Vagina (tissue), 2 donors: ENCODE results near the gene POLR3H. TPM values are rescaled to one million over a fixed set of nuclear protein-coding genes. Genes with fewer than 3 reads are reported as not detected.

Experiments
- DNase-seq, 2 donors: peaks; one replicate each; pipeline ENCODE4 v3.0.0-alpha.2; 2017; ENCODE audit errors: extremely low spot score in 2 of 2
- H3K27ac ChIP-seq: fragments of 200-600 bp; sonication (generic); one replicate; pipeline ENCODE4 v1.5.1; 2019
- H3K27me3 ChIP-seq: fragments of 200-600 bp; sonication (generic); one replicate; pipeline ENCODE4 v1.5.1; 2019
- H3K36me3 ChIP-seq, 2 donors: fragments of 200-600 bp; sonication (generic); one replicate each; pipeline ENCODE4 v1.5.1; 2017 to 2019
- H3K4me1 ChIP-seq: fragments of 200-600 bp; sonication (generic); one replicate; pipeline ENCODE4 v1.5.1; 2019
- H3K4me3 ChIP-seq, 2 donors: fragments of 200-600 bp; sonication (generic); 1 replicate in 1 of 2; 2 replicates in 1 of 2; pipeline ENCODE4 v1.5.1; 2016 to 2019
- H3K9me3 ChIP-seq: fragments of 200-600 bp; sonication (generic); one replicate; pipeline ENCODE4 v1.5.1; 2019
- POLR2A ChIP-seq, 2 donors: fragments of 450-650 bp; IDR thresholded peaks; one replicate each; pipeline ENCODE4 v1.6.1; 2017; ENCODE audit warnings: antibody characterized with exemption in 2 of 2, mild to moderate bottlenecking in 2 of 2, moderate library complexity in 2 of 2
- POLR2AphosphoS5 ChIP-seq, 2 donors: sonication (generic); formaldehyde crosslinking; IDR thresholded peaks; one replicate each; pipeline ENCODE4 v1.9.0; 2017; ENCODE audit warnings: antibody characterized with exemption in 2 of 2, mild to moderate bottlenecking in 2 of 2, low read depth in 1 of 2; ENCODE audit not compliant: insufficient read depth in 1 of 2
- intact Hi-C: fragments of 100-400 bp; cut with DNase I; formaldehyde crosslinking; loops from one replicate; pipeline ENCODE4 v1.15.1; 2023
- total RNA-seq: library from RNA; depleted of rRNA; stranded (reverse); fragments of >200 nt; gene quantifications from one replicate; pipeline ENCODE4 v1.2.3, GENCODE V29; 2016
- TF ChIP-seq, protein P1 (sequence below), 3 experiments: fragments of 450-650 bp in 2 of 3; fragments of 200-600 bp in 1 of 3; sonication (generic) in 1 of 3; IDR thresholded peaks; one replicate each; pipeline ENCODE4 v1.5.1; 2017 to 2019; ENCODE audit warnings: antibody characterized with exemption in 3 of 3, mild to moderate bottlenecking in 2 of 3, moderate library complexity in 2 of 3

The POLR3H gene
- total RNA-seq, 1 donor from 2014 or later, result 21.4 TPM

DNA sequence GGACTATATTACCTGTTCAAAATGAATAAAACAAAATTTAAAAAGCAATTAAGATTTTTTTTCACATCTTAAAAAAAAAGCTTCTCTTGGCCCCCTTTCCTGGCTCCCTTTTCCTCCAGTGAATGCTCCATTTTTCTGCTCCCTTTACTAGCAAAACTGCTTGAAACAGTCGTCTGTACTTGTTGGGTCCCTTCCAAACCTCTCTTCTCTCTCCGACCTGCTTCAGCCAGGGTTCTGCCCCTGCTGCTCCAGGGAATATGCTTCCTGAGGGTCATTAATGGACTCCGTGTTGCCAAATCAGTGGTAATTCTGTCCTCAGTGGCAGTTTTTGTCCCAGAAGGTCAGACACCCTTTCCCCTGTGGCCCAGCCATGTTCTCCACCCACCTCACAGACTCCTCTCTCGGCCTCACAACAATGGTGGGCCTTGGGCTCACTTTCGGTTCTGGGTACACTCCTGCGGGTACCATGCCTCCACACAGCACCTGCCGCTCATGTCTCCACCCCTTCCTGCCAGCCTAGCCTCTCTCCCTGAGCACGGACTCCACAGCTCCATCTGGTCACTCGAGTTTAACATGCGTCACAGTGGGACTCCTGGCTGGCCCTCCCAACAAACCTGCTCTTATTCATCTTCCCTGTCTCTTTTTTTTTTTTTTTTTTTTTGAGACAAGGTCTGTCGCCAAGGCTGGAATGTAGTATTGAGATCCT, 7.8 kb upstream of the POLR3H start:
- TF ChIP-seq, protein P1, sequence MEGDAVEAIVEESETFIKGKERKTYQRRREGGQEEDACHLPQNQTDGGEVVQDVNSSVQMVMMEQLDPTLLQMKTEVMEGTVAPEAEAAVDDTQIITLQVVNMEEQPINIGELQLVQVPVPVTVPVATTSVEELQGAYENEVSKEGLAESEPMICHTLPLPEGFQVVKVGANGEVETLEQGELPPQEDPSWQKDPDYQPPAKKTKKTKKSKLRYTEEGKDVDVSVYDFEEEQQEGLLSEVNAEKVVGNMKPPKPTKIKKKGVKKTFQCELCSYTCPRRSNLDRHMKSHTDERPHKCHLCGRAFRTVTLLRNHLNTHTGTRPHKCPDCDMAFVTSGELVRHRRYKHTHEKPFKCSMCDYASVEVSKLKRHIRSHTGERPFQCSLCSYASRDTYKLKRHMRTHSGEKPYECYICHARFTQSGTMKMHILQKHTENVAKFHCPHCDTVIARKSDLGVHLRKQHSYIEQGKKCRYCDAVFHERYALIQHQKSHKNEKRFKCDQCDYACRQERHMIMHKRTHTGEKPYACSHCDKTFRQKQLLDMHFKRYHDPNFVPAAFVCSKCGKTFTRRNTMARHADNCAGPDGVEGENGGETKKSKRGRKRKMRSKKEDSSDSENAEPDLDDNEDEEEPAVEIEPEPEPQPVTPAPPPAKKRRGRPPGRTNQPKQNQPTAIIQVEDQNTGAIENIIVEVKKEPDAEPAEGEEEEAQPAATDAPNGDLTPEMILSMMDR (IDR thresholded peaks at IDR 0.05), result no peak
- TF ChIP-seq POLR2AphosphoS5 (IDR thresholded peaks at IDR 0.05; ENCODE audit: insufficient read depth in 1 of 2, low read depth in 1 of 2) (no peak), POLR2A (IDR thresholded peaks at IDR 0.05) (no peak)
- no peak for DNase-seq
- intact Hi-C loops, result no loop called here
- Histone ChIP-seq H3K9me3 (no peaks in the 10 kb centered on the region), H3K27ac (no peak overlapping the region), H3K4me3 (no peak overlapping the region), H3K4me1 (peaks cover 6% of the 10 kb centered on the region), H3K36me3 (no peaks in the 10 kb centered on the region), H3K27me3 (no peaks in the 10 kb centered on the region)

DNA sequence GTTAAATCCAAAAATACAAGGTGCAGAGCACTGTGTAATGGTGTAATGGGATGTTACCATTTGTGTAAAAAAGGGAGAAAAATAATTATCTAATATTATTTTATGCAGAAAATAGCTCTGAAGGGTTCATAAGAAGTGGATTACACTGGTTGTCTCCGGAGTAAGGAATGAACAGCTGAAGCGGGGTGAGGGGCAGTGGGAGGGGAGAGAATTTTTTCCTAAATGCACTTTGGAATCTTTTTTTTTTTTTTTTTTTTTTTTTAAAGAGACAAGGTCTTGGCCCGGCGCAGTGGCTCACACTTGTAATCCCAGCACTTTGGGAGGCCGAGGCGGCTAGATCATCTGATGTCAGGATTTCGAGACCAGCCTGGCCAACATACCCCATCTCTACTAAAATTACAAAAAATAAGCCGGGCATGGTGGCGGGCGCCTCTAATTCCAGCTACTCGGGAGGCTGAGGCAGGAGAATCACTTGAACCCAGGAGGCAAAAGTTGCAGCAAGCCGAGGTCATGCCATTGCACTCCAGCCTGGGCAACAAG, 6.8 kb upstream of the POLR3H start:
- TF ChIP-seq POLR2AphosphoS5 (IDR thresholded peaks at IDR 0.05; ENCODE audit: insufficient read depth in 1 of 2, low read depth in 1 of 2) (no peak), POLR2A (IDR thresholded peaks at IDR 0.05) (no peak)
- TF ChIP-seq, protein P1 (IDR thresholded peaks at IDR 0.05), result no peak
- H3K4me3 ChIP-seq, result no peak overlapping the region
- no peaks in the 10 kb centered on the region for H3K4me1 ChIP-seq
- intact Hi-C loops, result no loop called here
- no peaks in the 10 kb centered on the region for H3K27me3 ChIP-seq
- no peaks in the 10 kb centered on the region for H3K9me3 ChIP-seq
- no peak overlapping the region for H3K27ac ChIP-seq
- H3K36me3 ChIP-seq, result no peaks in the 10 kb centered on the region
- no peak for DNase-seq

DNA sequence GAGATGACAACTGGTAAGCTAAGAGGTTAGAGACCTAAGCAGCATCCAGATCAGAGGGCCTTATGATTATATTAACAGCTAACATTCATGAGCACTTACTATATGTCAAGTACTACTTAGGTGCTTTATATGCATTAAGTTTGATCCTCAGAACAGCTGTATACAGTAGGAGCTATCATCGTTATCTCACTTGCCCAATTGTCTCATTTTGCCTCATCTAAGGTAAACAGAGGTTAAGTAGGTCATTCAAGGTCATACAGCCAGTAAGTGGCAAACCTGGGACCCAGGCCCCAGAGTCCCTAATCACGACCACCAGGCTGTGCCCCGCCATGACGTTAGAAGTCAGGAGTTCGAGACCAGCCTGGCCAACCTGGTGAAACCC, 4.6 kb upstream of the POLR3H start:
- no peak overlapping the region for H3K27ac ChIP-seq
- intact Hi-C loops, result no loop called here
- H3K4me3 ChIP-seq, result no peak overlapping the region
- no peaks in the 10 kb centered on the region for H3K36me3 ChIP-seq
- TF ChIP-seq, protein P1 (IDR thresholded peaks at IDR 0.05), result no peak
- TF ChIP-seq POLR2AphosphoS5 (IDR thresholded peaks at IDR 0.05; ENCODE audit: insufficient read depth in 1 of 2, low read depth in 1 of 2), result no peak
- TF ChIP-seq POLR2A (IDR thresholded peaks at IDR 0.05), result no peak
- no peaks in the 10 kb centered on the region for H3K27me3 ChIP-seq
- no peaks in the 10 kb centered on the region for H3K9me3 ChIP-seq
- no peak for DNase-seq
- H3K4me1 ChIP-seq, result peaks cover 7% of the 10 kb centered on the region

GRCh38 chr22:41544671-41545476, 604 bp upstream of the POLR3H start:
- H3K4me1 ChIP-seq, result peaks cover 34% of the 10 kb centered on the region
- H3K9me3 ChIP-seq, result no peaks in the 10 kb centered on the region
- intact Hi-C loops, result loop anchor here (5.0 kb wide), 1 partner anchor 42 kb away; the partner anchor contains the start of gene PMM1
- TF ChIP-seq POLR2AphosphoS5 (IDR thresholded peaks at IDR 0.05; ENCODE audit: insufficient read depth in 1 of 2, low read depth in 1 of 2) (peak in 1 of 2 donors; percentile 1), POLR2A (IDR thresholded peaks at IDR 0.05) (no peak)
- peak overlapping the region; percentile 36 for H3K27ac ChIP-seq
- no peaks in the 10 kb centered on the region for H3K27me3 ChIP-seq
- H3K4me3 ChIP-seq, result peak overlapping the region; percentile 67 to 69
- no peak for DNase-seq
- H3K36me3 ChIP-seq, result no peaks in the 10 kb centered on the region

DNA sequence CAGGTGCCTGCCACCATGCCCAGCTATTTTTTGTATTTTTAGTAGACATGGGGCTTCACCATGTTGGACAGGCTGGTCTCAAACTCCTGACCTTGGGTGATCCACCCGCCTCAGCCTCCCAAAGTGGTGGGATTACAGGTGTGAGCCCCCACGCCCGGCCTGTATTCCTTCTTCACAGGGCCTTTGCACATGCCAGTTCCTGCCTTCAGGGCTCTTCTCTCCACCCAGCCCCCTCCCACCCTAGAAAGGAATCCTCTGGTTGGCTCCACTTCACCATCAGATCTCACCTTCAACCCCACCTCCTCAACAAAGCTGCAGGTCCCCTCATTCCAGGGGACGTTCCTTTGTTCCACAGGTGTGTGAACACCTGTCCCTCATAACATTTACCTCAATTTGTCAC, 2.0 kb downstream of the POLR3H start:
- H3K4me1 ChIP-seq, result peaks cover 34% of the 10 kb centered on the region
- H3K27me3 ChIP-seq, result no peaks in the 10 kb centered on the region
- no peak overlapping the region for H3K27ac ChIP-seq
- intact Hi-C loops, result loop anchor here (5.0 kb wide), 1 partner anchor 45 kb away; the partner anchor contains the start of gene PMM1
- H3K9me3 ChIP-seq, result no peaks in the 10 kb centered on the region
- no peak for DNase-seq
- H3K36me3 ChIP-seq, result peaks cover 0 to 9% of the 10 kb centered on the region in 2 donors
- no peak overlapping the region for H3K4me3 ChIP-seq
- TF ChIP-seq POLR2A (IDR thresholded peaks at IDR 0.05), result no peak
- no peak for TF ChIP-seq POLR2AphosphoS5 (IDR thresholded peaks at IDR 0.05; ENCODE audit: insufficient read depth in 1 of 2, low read depth in 1 of 2)
- TF ChIP-seq, protein P1 (IDR thresholded peaks at IDR 0.05), result no peak
